ENCODE data around the gene DDA1. TPM values are rescaled to one million over a fixed set of nuclear protein-coding genes. Genes with fewer than 3 reads are reported as not detected.
"Not testable (repeated sequence)": the region's sequence is repeated elsewhere in the genome, so short reads cannot be mapped to it uniquely, and the experiment has no call there.

The DDA1 gene
- total RNA-seq, 1 experiment from 2014 or later: 55.6 TPM

GRCh38 chr19:17358395-17358794 is 49.0 kb downstream of the DDA1 start:
- intact Hi-C loops (cut with micrococcal nuclease; ENCODE audit: unreplicated experiment): no loop called here
- POLR2A ChIA-PET: interaction anchor here (0.7 kb wide), 1 partner anchor 415 kb away, joined by 6 read pairs; no protein-coding TSS in a partner anchor
- DNase-seq: no peak
- Mint-ChIP-seq H3K4me1 (ENCODE audit: low read depth, unreplicated experiment) (no peaks in the 10 kb centered on the region), H3K36me3 (ENCODE audit: insufficient read depth, unreplicated experiment) (peaks cover 5% of the 10 kb centered on the region), H3K27me3 (ENCODE audit: insufficient read depth, unreplicated experiment) (peaks cover 8% of the 10 kb centered on the region), H3K4me3 (ENCODE audit: unreplicated experiment) (no peak overlapping the region), H3K27ac (ENCODE audit: unreplicated experiment) (no peak overlapping the region), H3K9me3 (ENCODE audit: unreplicated experiment) (no peaks in the 10 kb centered on the region)
- Histone ChIP-seq H3K27me3 (replicated peaks; ENCODE audit: control insufficient read depth, insufficient read depth, low read length) (no peaks in the 10 kb centered on the region), H3K9me3 (no peaks in the 10 kb centered on the region), H3K4me3 (ENCODE audit: low read depth, low read length) (no peak overlapping the region), H3K36me3 (ENCODE audit: control insufficient read depth, insufficient read depth, low read length) (no peaks in the 10 kb centered on the region), H3K4me1 (no peaks in the 10 kb centered on the region)
- CTCF ChIA-PET: no interaction called here
- no peak for TF ChIP-seq CTCF (IDR thresholded peaks at IDR 0.05; ENCODE audit: insufficient read depth in 1 of 2, low read depth in 1 of 2, low read length in 1 of 2, severe bottlenecking in 1 of 2, unreplicated experiment in 1 of 2)
- BruUV-seq (replicated peaks): no TSS peak

GRCh38 chr19:17359905-17360800 is 50.8 kb downstream of the DDA1 start:
- H3K4me1 ChIP-seq: no peaks in the 10 kb centered on the region
- H3K27me3 ChIP-seq (replicated peaks; ENCODE audit: control insufficient read depth, insufficient read depth, low read length): no peaks in the 10 kb centered on the region
- H3K36me3 Mint-ChIP-seq (ENCODE audit: insufficient read depth, unreplicated experiment): peaks cover 5% of the 10 kb centered on the region
- H3K9me3 ChIP-seq: no peaks in the 10 kb centered on the region
- peaks cover 8% of the 10 kb centered on the region for H3K27me3 Mint-ChIP-seq (ENCODE audit: insufficient read depth, unreplicated experiment)
- H3K27ac Mint-ChIP-seq (ENCODE audit: unreplicated experiment): no peak overlapping the region
- H3K4me3 Mint-ChIP-seq (ENCODE audit: unreplicated experiment): no peak overlapping the region
- intact Hi-C loops (cut with micrococcal nuclease; ENCODE audit: unreplicated experiment): no loop called here
- DNase-seq: no peak
- H3K36me3 ChIP-seq (ENCODE audit: control insufficient read depth, insufficient read depth, low read length): no peaks in the 10 kb centered on the region
- H3K4me1 Mint-ChIP-seq (ENCODE audit: low read depth, unreplicated experiment): no peaks in the 10 kb centered on the region
- H3K9me3 Mint-ChIP-seq (ENCODE audit: unreplicated experiment): no peaks in the 10 kb centered on the region
- TF ChIP-seq CTCF (IDR thresholded peaks at IDR 0.05; ENCODE audit: insufficient read depth in 1 of 2, low read depth in 1 of 2, low read length in 1 of 2, severe bottlenecking in 1 of 2, unreplicated experiment in 1 of 2): no peak
- no peak overlapping the region for H3K4me3 ChIP-seq (ENCODE audit: low read depth, low read length)
- BruUV-seq (replicated peaks): no TSS peak
- POLR2A ChIA-PET: no interaction called here
- CTCF ChIA-PET: no interaction called here

GRCh38 chr19:17363852-17364605 is 54.7 kb downstream of the DDA1 start:
- H3K4me1 Mint-ChIP-seq (ENCODE audit: low read depth, unreplicated experiment); H3K4me3 Mint-ChIP-seq (ENCODE audit: unreplicated experiment); H3K4me1 ChIP-seq; BruUV-seq (replicated peaks); H3K9me3 Mint-ChIP-seq (ENCODE audit: unreplicated experiment); intact Hi-C loops (cut with micrococcal nuclease; ENCODE audit: unreplicated experiment); H3K27me3 ChIP-seq (replicated peaks; ENCODE audit: control insufficient read depth, insufficient read depth, low read length); POLR2A ChIA-PET; H3K27ac Mint-ChIP-seq (ENCODE audit: unreplicated experiment); H3K9me3 ChIP-seq; DNase-seq; H3K4me3 ChIP-seq (ENCODE audit: low read depth, low read length); H3K36me3 ChIP-seq (ENCODE audit: control insufficient read depth, insufficient read depth, low read length); H3K36me3 Mint-ChIP-seq (ENCODE audit: insufficient read depth, unreplicated experiment); H3K27me3 Mint-ChIP-seq (ENCODE audit: insufficient read depth, unreplicated experiment): not testable (repeated sequence)
- CTCF ChIA-PET: interaction anchor here (0.7 kb wide), 1 partner anchor 22 kb away, joined by 5 read pairs; no protein-coding TSS in a partner anchor

Measured in Caco-2 (cell line).